ENCODE results near the gene AK3. TPM values are rescaled to one million over a fixed set of nuclear protein-coding genes. Genes with fewer than 3 reads are reported as not detected.
A peak's percentile ranks its signal among the peaks of the same experiment; 100 is the strongest.
"Not testable (repeated sequence)": the region's sequence is repeated elsewhere in the genome, so short reads cannot be mapped to it uniquely, and the experiment has no call there.

Gene AK3
- total RNA-seq, 1 donor from 2014 or later = 197 TPM

- Histone ChIP-seq H3K27ac (replicated peaks) (no peak overlapping the region), H3K27me3 (ENCODE audit: low read depth) (no peaks in the 10 kb centered on the region), H3K4me1 (peaks cover 5% of the 10 kb centered on the region), H3K4me3 (no peak overlapping the region), H3K36me3 (no peaks in the 10 kb centered on the region), H3K9me3 (replicated peaks) (no peaks in the 10 kb centered on the region)
- no peak for TF ChIP-seq CTCF (IDR thresholded peaks at IDR 0.05; ENCODE audit: borderline replicate concordance)
- no peak for DNase-seq
- intact Hi-C loops (cut with micrococcal nuclease) = no loop called here
Observed at GRCh38 chr9:4756420-4756819, 15.4 kb upstream of the AK3 start.

- Histone ChIP-seq H3K4me3 (no peak overlapping the region), H3K4me1 (peaks cover 5% of the 10 kb centered on the region), H3K36me3 (no peaks in the 10 kb centered on the region), H3K27ac (replicated peaks) (no peak overlapping the region), H3K9me3 (replicated peaks) (no peaks in the 10 kb centered on the region), H3K27me3 (ENCODE audit: low read depth) (no peaks in the 10 kb centered on the region)
- no peak for DNase-seq
- intact Hi-C loops (cut with micrococcal nuclease) = no loop called here
- TF ChIP-seq CTCF (IDR thresholded peaks at IDR 0.05; ENCODE audit: borderline replicate concordance) = no peak
Observed at GRCh38 chr9:4755026-4755609, 14.1 kb upstream of the AK3 start.

DNA sequence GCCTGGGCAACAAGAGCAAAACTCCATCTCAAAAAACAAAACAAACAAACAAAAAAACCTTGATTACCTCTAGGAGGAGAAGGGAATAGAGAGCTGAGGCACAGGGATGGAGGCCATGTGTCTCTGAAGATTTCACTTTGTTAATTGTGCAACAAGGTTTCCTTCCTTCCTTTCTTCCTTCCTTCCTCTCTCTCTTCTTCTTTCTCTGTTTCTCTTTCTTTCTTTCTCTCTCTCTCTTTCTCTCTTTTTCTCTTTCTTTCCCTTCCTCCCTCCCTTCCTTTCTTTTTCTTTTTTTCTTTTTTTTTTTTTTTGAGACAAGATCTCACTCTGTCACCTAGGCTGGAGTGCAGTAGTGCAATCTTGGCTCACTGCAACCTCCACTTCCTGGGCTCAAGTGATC, 13.5 kb upstream of the AK3 start:
- intact Hi-C loops (cut with micrococcal nuclease); H3K27me3 ChIP-seq (ENCODE audit: low read depth); H3K36me3 ChIP-seq; H3K4me3 ChIP-seq; H3K9me3 ChIP-seq (replicated peaks); H3K27ac ChIP-seq (replicated peaks); H3K4me1 ChIP-seq; DNase-seq: not testable (repeated sequence)

DNA sequence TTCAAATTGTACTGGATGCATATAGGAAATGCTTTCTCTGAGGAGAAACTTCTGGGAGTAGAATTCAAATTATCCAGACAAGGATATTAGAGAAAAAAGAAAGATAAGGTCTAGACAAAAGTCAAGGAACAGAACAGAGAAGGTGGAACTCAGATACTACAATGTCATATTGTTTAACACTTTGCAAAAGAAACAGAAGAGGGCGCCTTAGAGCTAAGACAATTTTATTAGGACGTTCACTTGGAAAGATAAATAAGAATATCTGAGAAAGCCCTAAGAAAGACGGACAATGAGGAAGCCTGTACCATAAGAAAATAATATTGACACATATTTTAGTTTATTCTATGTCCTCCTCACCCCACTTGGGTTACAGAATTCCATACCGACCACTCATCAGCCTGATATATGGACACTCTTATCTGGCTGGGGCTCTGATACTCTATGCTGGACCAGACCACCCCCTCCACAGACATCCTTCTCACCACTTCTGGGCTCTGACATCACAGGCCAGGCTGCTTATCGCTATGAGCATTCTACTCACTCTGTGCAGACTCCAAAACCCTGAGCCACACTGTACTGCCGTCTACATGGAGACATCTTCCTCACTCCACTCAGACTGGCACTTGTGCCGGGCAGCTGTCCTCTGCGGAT, 9.1 kb upstream of the AK3 start:
- intact Hi-C loops (cut with micrococcal nuclease) = no loop called here
- Histone ChIP-seq H3K9me3 (replicated peaks) (no peaks in the 10 kb centered on the region), H3K27me3 (ENCODE audit: low read depth) (no peaks in the 10 kb centered on the region), H3K27ac (replicated peaks) (no peak overlapping the region), H3K36me3 (no peaks in the 10 kb centered on the region), H3K4me3 (no peak overlapping the region), H3K4me1 (no peaks in the 10 kb centered on the region)
- peak; percentile 63 for TF ChIP-seq CTCF (IDR thresholded peaks at IDR 0.05; ENCODE audit: borderline replicate concordance)
- no peak for DNase-seq

DNA sequence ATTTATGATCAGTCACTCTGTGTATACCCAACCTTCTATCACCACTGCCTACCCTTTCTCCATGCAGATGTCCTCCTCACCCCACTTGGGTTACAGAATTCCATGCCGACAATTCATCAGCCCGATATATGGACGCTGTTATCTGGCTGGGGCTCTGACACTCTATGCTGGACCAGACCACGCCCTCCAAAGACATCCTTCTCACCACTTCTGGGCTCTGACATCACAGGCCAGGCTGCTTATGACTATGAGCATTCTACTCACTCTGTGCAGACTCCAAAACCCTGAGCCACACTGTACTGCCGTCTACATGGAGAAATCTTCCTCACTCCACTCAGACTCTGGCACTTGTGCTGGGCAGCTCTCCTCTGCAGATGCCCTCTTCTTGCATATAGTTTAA, 7.6 kb upstream of the AK3 start:
- no peaks in the 10 kb centered on the region for H3K36me3 ChIP-seq
- no peak for TF ChIP-seq CTCF (IDR thresholded peaks at IDR 0.05; ENCODE audit: borderline replicate concordance)
- no peaks in the 10 kb centered on the region for H3K9me3 ChIP-seq (replicated peaks)
- intact Hi-C loops (cut with micrococcal nuclease) = no loop called here
- H3K27ac ChIP-seq (replicated peaks) = no peak overlapping the region
- DNase-seq = no peak
- H3K27me3 ChIP-seq (ENCODE audit: low read depth) = no peaks in the 10 kb centered on the region
- peaks cover 1% of the 10 kb centered on the region for H3K4me1 ChIP-seq
- no peak overlapping the region for H3K4me3 ChIP-seq

DNA sequence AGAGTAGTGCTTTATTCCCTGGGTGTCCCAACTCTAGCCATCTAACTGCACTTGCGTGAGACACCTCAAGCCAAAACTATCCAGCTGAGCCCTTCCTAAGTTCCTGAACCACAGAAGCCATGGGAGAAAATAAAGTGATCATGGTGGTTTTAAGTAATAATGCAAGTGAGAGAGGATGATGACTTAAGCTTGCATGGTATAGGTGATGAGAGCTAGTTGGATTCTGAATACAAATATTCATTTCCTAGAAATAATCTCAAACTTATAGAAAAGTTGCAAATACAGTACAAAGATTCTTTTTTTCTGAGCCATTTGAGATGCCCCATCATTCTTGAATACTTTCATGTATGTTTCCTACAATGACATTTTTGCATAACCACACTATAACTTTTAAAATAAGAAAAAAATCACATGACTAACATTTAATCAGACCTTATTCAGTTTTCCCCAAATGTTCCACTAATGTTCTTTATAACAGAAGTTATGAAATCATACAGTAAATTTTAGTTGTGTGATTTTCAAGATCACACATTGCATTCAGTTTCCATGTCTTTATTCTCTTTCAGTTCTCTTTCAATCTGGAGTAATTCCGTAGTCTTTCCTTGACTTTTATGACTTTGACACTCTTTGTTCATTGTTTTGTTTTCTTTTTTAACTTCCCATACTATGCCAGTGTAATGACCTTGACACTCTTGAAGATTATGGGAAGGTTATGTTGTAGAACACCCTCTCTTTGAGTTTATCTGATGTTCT, 5.5 kb upstream of the AK3 start:
- TF ChIP-seq CTCF (IDR thresholded peaks at IDR 0.05; ENCODE audit: borderline replicate concordance) = no peak

More for the DNA sequence above, 5.5 kb upstream of the AK3 start:
- intact Hi-C loops (cut with micrococcal nuclease) = no loop called here
- DNase-seq = no peak
- Histone ChIP-seq H3K9me3 (replicated peaks) (no peaks in the 10 kb centered on the region), H3K27me3 (ENCODE audit: low read depth) (no peaks in the 10 kb centered on the region), H3K4me3 (no peak overlapping the region), H3K36me3 (no peaks in the 10 kb centered on the region), H3K4me1 (peaks cover 15% of the 10 kb centered on the region), H3K27ac (replicated peaks) (no peak overlapping the region)
